Measurements from ENCODE around the gene LRRN2. TPM values are rescaled to one million over a fixed set of nuclear protein-coding genes. Genes with fewer than 3 reads are reported as not detected.

The LRRN2 gene
- total RNA-seq, 4 donors from 2014 or later, result 4.0 to 19.6 (median 7.0) TPM

DNA sequence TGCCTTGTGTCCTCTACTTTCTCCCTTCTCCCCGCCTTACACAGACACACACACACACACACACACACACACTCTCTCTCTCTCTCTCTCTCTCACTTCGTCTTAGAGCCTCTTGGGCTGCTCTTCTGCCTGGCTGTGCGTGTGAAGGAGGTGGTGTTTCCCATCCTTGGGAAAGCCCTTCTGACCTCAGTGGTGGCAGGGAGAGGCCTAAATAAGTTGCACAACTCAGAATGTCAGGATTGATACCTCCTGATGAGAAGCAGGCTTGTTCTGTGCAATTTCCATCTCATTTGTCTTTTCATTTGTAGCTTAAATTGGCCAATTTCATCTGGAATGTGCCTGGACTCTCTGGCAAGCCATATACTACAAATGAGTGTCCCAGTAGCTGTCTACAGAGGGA, 25.0 kb downstream of the LRRN2 start:
- TF ChIP-seq POLR2A (IDR thresholded peaks at IDR 0.05), result no peak
- TF ChIP-seq POLR2AphosphoS5 (IDR thresholded peaks at IDR 0.05), result peak; percentile 78
- WGBS, 2 donors (ENCODE audit: low coverage in 1 of 2), result 69 to 100% methylated on average over 1 to 2 of the region's 3 CpGs
- peak; percentile 79 for ATAC-seq
- Histone ChIP-seq H3K27me3 (no peaks in the 10 kb centered on the region), H3K27ac (no peak overlapping the region), H3K9me3 (no peaks in the 10 kb centered on the region), H3K4me1 (peaks cover 0 to 7% (median 0%) of the 10 kb centered on the region in 3 donors), H3K36me3 (no peaks in the 10 kb centered on the region), H3K4me3 (no peak overlapping the region)

DNA sequence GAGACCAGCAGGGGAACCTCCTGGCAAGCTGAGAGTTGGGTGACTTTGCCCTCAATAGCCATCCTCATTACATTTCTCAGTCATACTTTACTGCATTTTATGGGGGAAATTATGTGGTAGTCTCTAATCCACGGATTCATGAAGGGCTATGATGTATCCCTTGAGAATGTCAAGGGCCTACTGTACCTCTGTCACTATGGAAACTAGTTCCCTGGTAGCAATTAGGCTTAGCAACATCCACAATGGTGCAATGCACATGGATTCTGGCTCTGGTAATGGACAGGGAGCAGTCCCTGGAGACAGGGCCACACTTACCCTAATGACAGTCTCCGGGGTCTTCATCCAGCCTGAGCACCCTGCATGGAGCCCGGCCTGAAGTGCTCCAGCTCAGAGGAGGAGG, 26.5 kb downstream of the LRRN2 start:
- whole genome bisulfite sequencing, 2 donors (ENCODE audit: low coverage in 1 of 2), result no CpG with 5 or more reads among the region's 3 CpGs
- no peak overlapping the region for H3K27ac ChIP-seq
- H3K4me1 ChIP-seq, result peaks cover 0 to 7% (median 0%) of the 10 kb centered on the region in 3 donors
- H3K27me3 ChIP-seq, result no peaks in the 10 kb centered on the region
- TF ChIP-seq, protein P1, sequence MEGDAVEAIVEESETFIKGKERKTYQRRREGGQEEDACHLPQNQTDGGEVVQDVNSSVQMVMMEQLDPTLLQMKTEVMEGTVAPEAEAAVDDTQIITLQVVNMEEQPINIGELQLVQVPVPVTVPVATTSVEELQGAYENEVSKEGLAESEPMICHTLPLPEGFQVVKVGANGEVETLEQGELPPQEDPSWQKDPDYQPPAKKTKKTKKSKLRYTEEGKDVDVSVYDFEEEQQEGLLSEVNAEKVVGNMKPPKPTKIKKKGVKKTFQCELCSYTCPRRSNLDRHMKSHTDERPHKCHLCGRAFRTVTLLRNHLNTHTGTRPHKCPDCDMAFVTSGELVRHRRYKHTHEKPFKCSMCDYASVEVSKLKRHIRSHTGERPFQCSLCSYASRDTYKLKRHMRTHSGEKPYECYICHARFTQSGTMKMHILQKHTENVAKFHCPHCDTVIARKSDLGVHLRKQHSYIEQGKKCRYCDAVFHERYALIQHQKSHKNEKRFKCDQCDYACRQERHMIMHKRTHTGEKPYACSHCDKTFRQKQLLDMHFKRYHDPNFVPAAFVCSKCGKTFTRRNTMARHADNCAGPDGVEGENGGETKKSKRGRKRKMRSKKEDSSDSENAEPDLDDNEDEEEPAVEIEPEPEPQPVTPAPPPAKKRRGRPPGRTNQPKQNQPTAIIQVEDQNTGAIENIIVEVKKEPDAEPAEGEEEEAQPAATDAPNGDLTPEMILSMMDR (IDR thresholded peaks at IDR 0.05), result no peak
- TF ChIP-seq EP300 (IDR thresholded peaks at IDR 0.05) (no peak), POLR2A (IDR thresholded peaks at IDR 0.05) (no peak), POLR2AphosphoS5 (IDR thresholded peaks at IDR 0.05) (no peak)
- H3K4me3 ChIP-seq, result no peak overlapping the region
- H3K9me3 ChIP-seq, result no peaks in the 10 kb centered on the region
- no peak for ATAC-seq
- H3K36me3 ChIP-seq, result no peaks in the 10 kb centered on the region

DNA sequence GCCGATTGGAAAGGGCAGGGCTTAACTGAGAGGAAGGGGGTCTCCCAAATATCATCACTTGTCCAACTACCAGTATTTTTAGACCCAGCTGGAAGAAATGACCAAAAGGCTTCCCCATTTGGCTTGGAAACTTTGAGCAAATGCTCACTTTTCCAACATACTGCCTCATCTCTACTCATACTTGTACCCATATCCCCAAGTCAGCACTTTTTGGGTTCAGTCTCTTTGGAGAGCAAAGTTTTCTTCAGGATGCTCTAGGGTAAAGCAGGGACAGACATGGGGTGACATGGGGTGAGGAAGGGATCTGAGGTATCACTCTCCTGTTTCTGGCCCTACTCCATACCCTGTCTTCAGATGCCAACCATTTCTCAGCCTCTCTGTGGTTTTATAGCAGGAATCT, 27.2 kb downstream of the LRRN2 start:
- no peak for TF ChIP-seq EP300 (IDR thresholded peaks at IDR 0.05)
- no peak for TF ChIP-seq POLR2AphosphoS5 (IDR thresholded peaks at IDR 0.05)
- TF ChIP-seq, protein P1 (IDR thresholded peaks at IDR 0.05), result no peak
- TF ChIP-seq POLR2A (IDR thresholded peaks at IDR 0.05), result no peak
- no peaks in the 10 kb centered on the region for H3K9me3 ChIP-seq
- no peak overlapping the region for H3K4me3 ChIP-seq
- no peak for ATAC-seq
- 80% methylated on average over 1 of the region's 1 CpG; no CpG with 5 or more reads in 1 of the 2 donors for WGBS, 2 donors (ENCODE audit: low coverage in 1 of 2)
- H3K4me1 ChIP-seq, result peaks cover 0 to 7% (median 0%) of the 10 kb centered on the region in 3 donors
- no peaks in the 10 kb centered on the region for H3K27me3 ChIP-seq
- H3K27ac ChIP-seq, result no peak overlapping the region
- no peaks in the 10 kb centered on the region for H3K36me3 ChIP-seq

DNA sequence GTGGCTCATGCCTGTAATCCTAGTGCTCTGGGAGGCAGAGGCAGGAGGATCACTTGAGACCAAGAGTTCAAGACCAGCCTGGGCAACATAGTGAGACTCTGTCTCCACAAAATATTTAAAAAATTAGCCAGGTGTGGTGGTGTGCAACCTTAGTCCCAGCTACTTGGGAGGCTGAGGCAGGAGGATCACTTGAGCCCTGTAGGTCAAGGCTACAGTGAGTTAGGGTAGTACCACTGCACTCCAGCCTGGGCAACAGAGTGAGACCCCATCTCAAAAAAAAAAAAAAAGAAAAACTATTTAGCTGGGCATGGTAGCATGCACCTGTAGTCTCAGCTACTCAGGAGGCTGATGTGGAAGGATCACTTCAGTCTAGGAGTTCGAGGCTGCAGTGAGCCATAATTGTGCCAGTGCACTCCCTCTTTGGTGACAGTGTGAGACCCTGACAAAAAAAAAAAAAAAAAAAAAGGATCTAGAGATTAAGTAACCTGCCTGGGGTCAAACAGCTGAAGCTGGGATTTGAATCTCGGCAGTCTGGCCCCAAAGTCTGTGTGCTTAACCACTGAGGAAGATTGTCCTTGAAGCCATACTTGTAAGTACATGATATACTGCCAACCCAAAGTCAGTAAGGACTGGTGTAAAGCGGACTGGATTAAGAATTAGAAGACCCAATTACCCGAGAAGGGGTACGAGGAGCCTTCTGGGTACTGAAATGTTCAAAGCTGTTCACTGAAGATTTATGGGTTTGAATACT, 31.8 kb downstream of the LRRN2 start:
- no peak overlapping the region for H3K27ac ChIP-seq
- no peaks in the 10 kb centered on the region for H3K9me3 ChIP-seq
- H3K36me3 ChIP-seq, result no peaks in the 10 kb centered on the region
- no peak for ATAC-seq
- WGBS, 2 donors (ENCODE audit: low coverage in 1 of 2), result 84 to 93% methylated on average over 4 of the region's 5 CpGs
- TF ChIP-seq EP300 (IDR thresholded peaks at IDR 0.05) (no peak), POLR2A (IDR thresholded peaks at IDR 0.05) (no peak), POLR2AphosphoS5 (IDR thresholded peaks at IDR 0.05) (no peak)
- TF ChIP-seq, protein P1 (IDR thresholded peaks at IDR 0.05), result no peak
- peaks cover 0 to 35% (median 5%) of the 10 kb centered on the region in 3 donors for H3K4me1 ChIP-seq
- no peaks in the 10 kb centered on the region for H3K27me3 ChIP-seq
- H3K4me3 ChIP-seq, result no peak overlapping the region

DNA sequence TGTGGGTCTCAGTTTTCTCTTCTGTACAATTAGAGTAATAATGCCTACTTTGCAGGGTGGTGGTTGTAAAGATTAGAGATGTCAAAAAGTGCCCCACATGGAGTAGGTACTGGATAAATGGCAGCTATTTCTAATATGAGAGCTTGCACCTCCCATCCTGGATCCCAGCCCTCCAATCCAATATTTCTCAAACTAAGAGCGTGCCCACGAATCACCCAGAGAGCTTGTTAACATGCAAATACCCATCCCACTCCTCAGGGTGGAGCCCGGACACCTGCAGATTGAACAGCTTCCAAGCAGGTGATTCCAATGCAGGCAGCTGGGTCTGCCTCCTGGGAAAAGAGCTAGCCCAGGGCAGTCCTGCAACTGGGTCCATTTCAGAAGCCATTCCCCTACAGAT, 33.0 kb downstream of the LRRN2 start:
- H3K27me3 ChIP-seq, result no peaks in the 10 kb centered on the region
- no peaks in the 10 kb centered on the region for H3K36me3 ChIP-seq
- H3K4me1 ChIP-seq, result peaks cover 0 to 36% (median 5%) of the 10 kb centered on the region in 3 donors
- H3K4me3 ChIP-seq, result no peak overlapping the region
- WGBS, 2 donors (ENCODE audit: low coverage in 1 of 2), result 30 to 92% methylated on average over 2 of the region's 3 CpGs
- no peak for ATAC-seq
- no peak for TF ChIP-seq POLR2AphosphoS5 (IDR thresholded peaks at IDR 0.05)
- no peaks in the 10 kb centered on the region for H3K9me3 ChIP-seq
- no peak overlapping the region for H3K27ac ChIP-seq

DNA sequence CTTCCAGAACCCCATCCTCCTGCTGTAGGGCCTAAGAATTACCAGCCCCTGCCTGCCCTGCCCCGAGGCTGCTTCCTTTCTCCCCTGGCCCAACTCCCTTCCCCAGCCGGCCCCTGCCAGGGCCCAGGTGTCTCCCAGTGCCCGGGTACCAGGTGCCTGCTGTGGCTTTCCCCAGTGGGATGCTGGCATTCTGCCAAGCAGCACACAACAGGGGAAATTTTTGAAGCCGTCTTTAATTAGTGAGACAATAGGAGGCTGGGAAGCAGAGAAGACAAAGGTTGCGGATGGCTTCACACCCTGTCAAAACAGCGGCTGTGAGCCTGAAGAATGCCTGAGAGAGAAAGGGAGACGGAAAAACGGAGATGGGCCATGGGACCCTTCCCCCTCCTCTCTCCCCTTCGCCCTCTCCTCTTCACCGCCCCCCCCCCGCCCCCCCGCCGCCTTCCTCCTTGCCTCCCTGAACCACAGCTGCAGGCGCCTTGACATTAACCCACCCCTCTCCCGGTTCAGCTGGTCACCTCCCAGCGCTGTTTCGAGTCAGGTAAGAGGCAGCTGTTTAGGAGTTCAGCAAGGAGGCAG, 33.6 kb downstream of the LRRN2 start:
- peak; percentile 23 for ATAC-seq
- no peak overlapping the region for H3K4me3 ChIP-seq
- no peaks in the 10 kb centered on the region for H3K9me3 ChIP-seq
- 43 to 73% methylated on average over 6 to 8 of the region's 17 CpGs for WGBS, 2 donors (ENCODE audit: low coverage in 1 of 2)
- no peaks in the 10 kb centered on the region for H3K27me3 ChIP-seq
- TF ChIP-seq, protein P1 (IDR thresholded peaks at IDR 0.05), result no peak
- TF ChIP-seq EP300 (IDR thresholded peaks at IDR 0.05) (no peak), POLR2AphosphoS5 (IDR thresholded peaks at IDR 0.05) (no peak), POLR2A (IDR thresholded peaks at IDR 0.05) (no peak)
- H3K36me3 ChIP-seq, result no peaks in the 10 kb centered on the region
- H3K4me1 ChIP-seq, result peaks cover 0 to 40% (median 5%) of the 10 kb centered on the region in 3 donors
- no peak overlapping the region for H3K27ac ChIP-seq

Data from gastroesophageal sphincter (tissue), 4 donors.